NCI-H2196 (cell line): ENCODE measurements around the gene SBNO2.
"Not testable (repeated sequence)": the region's sequence is repeated elsewhere in the genome, so short reads cannot be mapped to it uniquely, and the experiment has no call there.

ENCODE experiments used
- DNase-seq: peaks from one replicate; lab custom pipeline; 2025; ENCODE audit not compliant: unreplicated experiment; lab: John Stamatoyannopoulos, UW

Gene SBNO2

GRCh38 chr19:1173845-1174809 lies at the start of gene SBNO2:
TSS of gene SBNO2 (minus strand) at chr19:1174268. CDS start at chr19:1154276, 19,992 bp downstream.
- DNase-seq: peak; percentile 86

- DNase-seq: no peak
Measured at GRCh38 chr19:1223018-1223855, 49.2 kb upstream of the SBNO2 start.

- DNase-seq: no peak
Measured at GRCh38 chr19:1222394-1222793, 48.3 kb upstream of the SBNO2 start.

GRCh38 chr19:1221904-1222255 lies 47.8 kb upstream of the SBNO2 start:
- no peak for DNase-seq

GRCh38 chr19:1220976-1221903 lies 47.2 kb upstream of the SBNO2 start:
- DNase-seq: no peak

- no peak for DNase-seq
Measured at GRCh38 chr19:1220477-1220930, 46.4 kb upstream of the SBNO2 start.

GRCh38 chr19:1219786-1220476 lies 45.9 kb upstream of the SBNO2 start:
- no peak for DNase-seq

GRCh38 chr19:1218751-1219567 lies 44.9 kb upstream of the SBNO2 start:
- DNase-seq: no peak

- no peak for DNase-seq
Measured at GRCh38 chr19:1217366-1217765, 43.3 kb upstream of the SBNO2 start.

- no peak for DNase-seq
Measured at GRCh38 chr19:1216756-1217155, 42.7 kb upstream of the SBNO2 start.

- DNase-seq: no peak
Measured at GRCh38 chr19:1214862-1215731, 41.0 kb upstream of the SBNO2 start.

- DNase-seq: no peak
Measured at GRCh38 chr19:1214299-1214861, 40.3 kb upstream of the SBNO2 start.

GRCh38 chr19:1213391-1214286 lies 39.6 kb upstream of the SBNO2 start:
- DNase-seq: peak; percentile 80

- no peak for DNase-seq
Measured at GRCh38 chr19:1211494-1212234, 37.6 kb upstream of the SBNO2 start.

GRCh38 chr19:1210227-1210538 lies 36.1 kb upstream of the SBNO2 start:
- no peak for DNase-seq

- not testable (repeated sequence) for DNase-seq
Measured at GRCh38 chr19:1208830-1209229, 34.8 kb upstream of the SBNO2 start.
